GM19455 (cell line): ENCODE data around the gene TYW1B.
"Not testable (repeated sequence)": the region's sequence is repeated elsewhere in the genome, so short reads cannot be mapped to it uniquely, and the experiment has no call there.

Experiments used
- ATAC-seq: cut with Tn5 transposase; IDR thresholded peaks from one replicate; pipeline ENCODE4 v1.9.1; 2021; ENCODE audit not compliant: unreplicated experiment

TYW1B gene

GRCh38 chr7:72827839-72828591 is at the start of gene TYW1B:
Gene TYW1B, minus strand, starts transcription at chr7:72828200. Its CDS starts 125 bp downstream, at chr7:72828075.
- peak; percentile 89 for ATAC-seq

GRCh38 chr7:72867591-72867990 is 39.6 kb upstream of the TYW1B start:
- ATAC-seq, result not testable (repeated sequence)

- not testable (repeated sequence) for ATAC-seq
Observed at GRCh38 chr7:72858846-72859400, 30.9 kb upstream of the TYW1B start.

GRCh38 chr7:72857925-72858324 is 29.9 kb upstream of the TYW1B start:
- not testable (repeated sequence) for ATAC-seq

- ATAC-seq, result not testable (repeated sequence)
Observed at GRCh38 chr7:72855261-72855660, 27.3 kb upstream of the TYW1B start.

- not testable (repeated sequence) for ATAC-seq
Observed at GRCh38 chr7:72852937-72853336, 24.9 kb upstream of the TYW1B start.

- not testable (repeated sequence) for ATAC-seq
Observed at GRCh38 chr7:72850746-72851145, 22.7 kb upstream of the TYW1B start.

DNA sequence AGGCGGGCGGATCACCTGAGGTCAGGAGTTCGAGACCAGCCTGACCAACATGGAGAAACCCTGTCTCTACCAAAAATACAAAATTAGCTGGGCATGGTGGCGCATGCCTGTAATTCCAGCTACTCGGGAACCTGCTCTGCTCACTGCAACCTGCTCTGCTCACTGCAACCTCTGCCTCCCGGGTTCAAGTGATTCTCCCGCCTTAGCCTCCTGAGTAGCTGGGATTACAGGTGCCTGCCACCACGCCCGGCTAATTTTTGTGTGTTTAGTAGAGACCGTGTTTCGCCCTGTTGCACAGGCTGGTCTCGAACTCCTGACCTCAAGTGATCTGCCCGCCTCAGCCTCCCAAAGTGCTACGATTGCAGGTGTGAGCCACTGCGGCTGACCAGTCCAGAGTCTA is 16.1 kb upstream of the TYW1B start:
- not testable (repeated sequence) for ATAC-seq

DNA sequence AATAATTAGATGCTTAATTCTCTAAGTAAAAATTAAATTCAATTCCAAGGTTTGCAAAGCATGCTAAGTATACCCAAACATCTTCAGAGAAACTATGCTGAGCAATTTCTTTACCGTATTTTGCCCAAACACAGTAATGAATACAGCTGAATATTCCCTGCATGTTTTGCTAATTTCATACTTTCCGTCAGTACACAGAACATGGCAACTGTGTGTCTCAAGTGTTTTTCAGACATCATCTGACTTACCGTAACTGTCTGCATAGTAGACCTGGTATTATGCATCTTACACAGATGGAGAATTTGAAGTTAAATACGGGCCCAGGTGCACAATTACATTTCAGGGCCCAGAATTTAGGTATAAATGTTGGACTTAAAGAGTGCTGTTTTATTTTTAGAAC is 15.2 kb upstream of the TYW1B start:
- not testable (repeated sequence) for ATAC-seq

DNA sequence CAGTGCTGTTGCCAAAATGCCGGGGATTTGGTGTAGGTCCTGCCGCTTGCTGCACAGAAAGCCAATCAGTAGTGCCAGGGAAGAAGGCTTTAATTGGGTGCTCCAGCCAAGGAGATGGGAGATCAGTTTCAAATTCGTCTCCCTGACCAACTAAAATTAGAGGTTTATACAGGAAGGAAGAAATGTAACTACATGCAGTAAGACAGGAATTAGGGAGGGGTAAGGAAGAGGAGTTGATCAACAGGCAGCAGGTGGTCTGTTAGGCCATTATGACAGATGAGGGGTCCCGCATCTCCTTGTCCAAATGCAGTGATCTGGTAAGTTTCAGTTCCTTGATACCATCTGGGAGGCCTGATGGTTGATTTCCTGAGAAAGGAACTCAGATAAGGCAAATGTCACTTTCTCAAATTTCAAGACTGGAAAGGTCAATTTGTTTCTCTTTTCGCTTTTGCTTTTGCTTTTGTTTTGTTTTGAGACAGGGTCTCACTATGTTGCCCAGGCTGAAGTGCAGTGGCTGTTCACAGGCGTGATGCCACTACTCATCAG is 13.0 kb upstream of the TYW1B start:
- not testable (repeated sequence) for ATAC-seq

DNA sequence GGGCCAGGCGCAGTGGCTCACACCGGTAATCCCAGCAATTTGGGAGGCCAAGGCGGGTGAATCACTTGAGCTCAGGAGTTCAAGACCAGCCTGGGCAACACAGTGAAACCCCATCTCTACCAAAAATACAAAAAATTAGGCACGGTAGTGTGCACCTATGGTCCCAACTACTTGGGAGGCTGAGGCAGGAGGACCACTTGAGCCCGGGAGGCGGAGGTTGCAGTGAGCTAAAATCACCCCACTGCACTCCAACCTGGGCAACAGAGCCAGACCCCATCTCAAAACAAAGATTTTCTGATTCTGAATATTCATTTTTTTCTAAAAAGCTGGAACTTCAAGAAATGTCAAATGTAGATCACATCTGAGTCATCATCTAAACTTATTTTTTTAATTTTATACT is 10.3 kb upstream of the TYW1B start:
- ATAC-seq, result not testable (repeated sequence)

- ATAC-seq, result not testable (repeated sequence)
Observed at GRCh38 chr7:72837291-72837690, 9.3 kb upstream of the TYW1B start.

DNA sequence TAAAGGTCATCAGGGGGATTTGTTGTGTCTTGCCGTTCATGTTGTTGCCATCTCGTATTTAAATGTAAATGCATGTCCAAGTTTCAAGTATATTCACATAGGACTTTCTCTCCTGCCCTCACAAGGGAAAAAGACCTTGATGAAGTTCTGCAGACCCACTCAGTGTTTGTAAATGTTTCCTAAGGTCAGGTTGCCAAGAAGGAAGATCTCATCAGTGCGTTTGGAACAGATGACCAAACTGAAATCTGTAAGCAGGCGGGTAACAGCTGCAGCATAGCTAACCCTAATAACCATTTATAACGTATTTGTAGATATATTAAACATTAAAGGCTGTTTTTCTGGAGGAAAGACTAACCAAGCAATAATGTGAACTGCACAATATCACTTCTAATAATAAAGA is 2.6 kb upstream of the TYW1B start:
- not testable (repeated sequence) for ATAC-seq

GRCh38 chr7:72829687-72830354 is 1.8 kb upstream of the TYW1B start:
- peak; percentile 28 for ATAC-seq

- ATAC-seq, result peak; percentile 51
Observed at GRCh38 chr7:72829291-72829686, 1.3 kb upstream of the TYW1B start.

DNA sequence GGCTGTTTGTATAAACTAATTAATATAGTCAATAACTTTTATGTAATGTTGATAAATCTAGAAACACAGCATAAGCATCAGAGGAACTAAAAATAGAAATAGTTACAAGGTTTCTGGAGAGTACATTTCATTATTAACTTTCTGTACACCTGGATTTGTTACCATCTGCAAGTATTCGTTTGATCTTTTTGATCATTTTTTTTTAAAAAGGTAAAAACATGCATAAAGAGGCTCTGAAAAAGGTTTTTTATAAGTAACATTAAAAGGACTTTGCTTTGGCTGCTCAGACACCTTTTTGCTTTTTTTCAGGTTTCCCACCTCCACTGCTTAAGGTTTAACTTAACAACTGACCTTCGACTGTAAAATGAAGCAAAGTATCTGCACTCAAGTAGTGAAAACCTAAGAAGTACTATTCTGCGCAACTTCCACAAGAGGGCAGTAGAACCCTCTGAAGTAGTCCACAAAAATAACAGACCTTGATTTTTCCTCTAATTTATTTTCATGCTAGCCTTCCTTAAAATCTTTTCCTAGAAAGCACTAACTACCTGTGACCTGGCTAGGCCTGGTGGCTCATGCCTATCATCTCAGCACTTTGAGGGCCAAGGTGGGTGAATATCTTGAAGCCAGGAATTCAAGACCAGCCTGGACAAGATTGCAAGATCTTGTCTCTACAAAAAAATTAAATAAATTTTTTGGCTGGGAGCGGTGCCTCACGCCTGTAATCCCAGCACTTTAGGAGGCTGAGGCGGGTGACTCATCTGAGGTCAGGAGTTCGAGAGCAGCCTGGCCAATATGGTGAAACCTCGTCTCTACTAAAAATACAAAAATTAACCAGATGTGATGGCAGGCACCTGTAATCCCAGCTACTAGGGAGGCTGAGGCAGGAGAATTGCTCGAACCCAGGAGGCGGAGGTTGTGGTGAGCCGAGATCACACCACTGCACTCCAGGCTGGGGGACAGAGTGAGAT is 4.0 kb downstream of the TYW1B start:
- not testable (repeated sequence) for ATAC-seq

DNA sequence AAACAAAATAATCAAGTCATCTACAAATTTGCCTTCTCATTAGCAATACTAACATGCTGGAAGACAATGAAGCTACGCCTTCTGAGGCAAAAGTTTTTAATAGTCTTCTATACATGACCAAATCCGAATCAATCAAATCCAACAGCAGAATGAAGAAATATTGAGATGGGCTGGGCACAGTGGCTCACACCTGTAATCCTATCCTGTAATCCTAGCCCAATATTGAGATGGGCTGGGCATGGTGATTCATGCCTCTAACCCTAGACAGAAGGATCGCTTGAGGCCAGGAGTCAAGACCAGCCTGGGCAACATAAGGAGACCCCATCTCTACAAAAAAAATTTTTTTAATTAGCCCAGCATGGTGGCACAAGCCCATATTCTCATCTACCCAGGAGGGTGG is 5.5 kb downstream of the TYW1B start:
- not testable (repeated sequence) for ATAC-seq

- not testable (repeated sequence) for ATAC-seq
Observed at GRCh38 chr7:72818663-72819361, 9.2 kb downstream of the TYW1B start.

DNA sequence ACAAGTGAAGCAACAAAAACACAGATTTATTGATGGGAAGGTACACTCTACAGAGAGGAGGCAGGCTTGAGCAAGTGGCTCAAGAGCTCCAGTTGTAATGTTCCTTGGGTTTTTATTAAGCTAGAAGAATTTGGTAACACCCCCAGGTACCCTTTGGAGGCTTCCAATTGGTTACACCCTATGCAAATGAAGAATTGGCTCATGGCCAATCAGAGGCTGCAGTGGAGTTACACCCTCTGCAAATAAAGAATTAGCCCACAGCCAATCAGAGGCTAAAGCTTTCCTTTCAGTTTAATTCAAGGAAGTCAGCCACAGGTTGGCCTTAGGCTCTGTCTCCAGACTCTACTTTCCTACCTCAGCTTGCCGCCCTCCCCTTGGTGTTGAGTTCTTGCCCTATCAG is 10.3 kb downstream of the TYW1B start:
- ATAC-seq, result not testable (repeated sequence)
